Activated CD8-positive, alpha-beta T cell treated with anti-CD3 and anti-CD28 coated beads for 36 hours (primary cell): Measurements from ENCODE around the gene ZNF655. TPM values are rescaled to one million over a fixed set of nuclear protein-coding genes. Genes with fewer than 3 reads are reported as not detected.

Source experiments
- ATAC-seq: fragments of 200-7000 bp; cut with Tn5 transposase; one replicate; pipeline ENCODE4 v1.10.0; 2021; ENCODE audit warnings: mild to moderate bottlenecking, moderate library complexity
- CTCF ChIA-PET: fragments of 350-600 bp; sonication (Branson Sonifier 250); formaldehyde crosslinking; loops from one replicate; lab custom pipeline; 2021; ENCODE audit warnings: antibody characterized with exemption; lab: Charles Lee
- POLR2A ChIA-PET: fragments of 350-600 bp; sonication (Branson Sonifier 250); formaldehyde crosslinking; loops from one replicate; lab custom pipeline; 2021; ENCODE audit warnings: antibody characterized with exemption; lab: Charles Lee
- DNase-seq: peaks from one replicate; pipeline ENCODE4 v3.0.0-alpha.2; 2020
- H3K27ac Mint-ChIP-seq: one replicate; pipeline ENCODE4 v1.8.0; 2021; ENCODE audit warnings: mild to moderate bottlenecking, mixed read lengths
- H3K27me3 Mint-ChIP-seq: one replicate; pipeline ENCODE4 v1.8.0; 2021; ENCODE audit warnings: mixed read lengths
- H3K36me3 Mint-ChIP-seq: one replicate; pipeline ENCODE4 v1.8.0; 2021; ENCODE audit warnings: low read depth, mixed read lengths
- H3K4me1 Mint-ChIP-seq: one replicate; pipeline ENCODE4 v1.8.0; 2021; ENCODE audit warnings: low read depth, mixed read lengths
- H3K4me3 Mint-ChIP-seq: one replicate; pipeline ENCODE4 v1.8.0; 2021; ENCODE audit warnings: mild to moderate bottlenecking, moderate library complexity, mixed read lengths
- H3K9me3 Mint-ChIP-seq: one replicate; pipeline ENCODE4 v1.8.0; 2021; ENCODE audit warnings: mixed read lengths
- intact Hi-C: fragments of 100-400 bp; cut with micrococcal nuclease; formaldehyde crosslinking; loops from one replicate; pipeline ENCODE4 v1.10.0; 2022
- total RNA-seq, 2 experiments: library from RNA; stranded (reverse); gene quantifications; one replicate each; pipeline ENCODE4 v1.2.3, GENCODE V29; 2021
- TF ChIP-seq, protein P1 (sequence below): fragments of 200-600 bp; IDR thresholded peaks from one replicate; pipeline ENCODE4 v1.8.0; 2022; ENCODE audit warnings: antibody characterized with exemption, mild to moderate bottlenecking

ZNF655 gene
- total RNA-seq, 2 experiments from 2014 or later: 63.0 to 65.2 TPM

DNA sequence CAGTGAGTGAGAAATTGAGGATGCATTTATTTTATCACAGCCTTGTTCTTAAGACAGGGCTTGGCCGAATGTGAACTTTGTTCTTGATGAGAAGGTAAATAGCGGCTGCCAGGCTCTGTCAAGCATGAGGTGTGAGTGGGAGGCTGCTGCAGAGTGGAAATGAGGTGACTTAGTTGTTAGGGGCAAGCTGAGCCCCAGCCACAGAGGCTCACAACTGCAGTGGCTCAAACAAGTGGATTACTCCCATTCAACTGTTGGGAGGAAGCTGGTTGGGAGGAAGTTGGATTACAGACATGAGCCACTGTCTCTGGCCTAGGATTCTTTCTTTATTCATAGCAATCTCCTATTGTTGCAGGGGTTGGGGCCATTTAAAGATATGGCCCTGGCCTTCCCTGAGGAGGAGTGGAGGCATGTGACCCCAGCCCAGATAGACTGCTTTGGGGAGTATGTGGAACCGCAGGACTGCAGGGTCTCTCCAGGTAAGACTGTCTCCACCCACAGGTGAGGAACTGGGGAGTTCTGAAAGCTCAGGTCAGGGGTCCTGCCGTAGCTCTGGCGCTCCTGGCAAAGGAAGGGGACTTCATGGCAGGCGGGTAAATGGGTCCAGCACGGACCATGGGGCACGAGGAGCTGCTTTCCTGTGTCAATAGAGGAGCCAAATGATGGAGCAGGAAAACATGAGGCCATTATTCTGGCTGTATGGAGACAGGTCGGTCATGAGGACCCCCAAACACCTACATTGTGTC lies 65.4 kb downstream of the ZNF655 start:
- peaks cover 83% of the 10 kb centered on the region for H3K4me1 Mint-ChIP-seq
- peak; percentile 84 for DNase-seq
- ChIA-PET POLR2A (interaction anchor here (0.9 to 2.5 kb wide), 17 partner anchors 8 to 459 kb away, joined by 3 to 19 read pairs (median 5); partner anchors contain the start of genes ATP5MF, FAM200A, TRIM4 and ZKSCAN1), CTCF (interaction anchor here (0.7 to 3.5 kb wide), 7 partner anchors 7 to 366 kb away, joined by 3 to 12 read pairs (median 3); partner anchors contain the start of gene ZSCAN25)
- intact Hi-C loops: no loop called here
- TF ChIP-seq, protein P1, sequence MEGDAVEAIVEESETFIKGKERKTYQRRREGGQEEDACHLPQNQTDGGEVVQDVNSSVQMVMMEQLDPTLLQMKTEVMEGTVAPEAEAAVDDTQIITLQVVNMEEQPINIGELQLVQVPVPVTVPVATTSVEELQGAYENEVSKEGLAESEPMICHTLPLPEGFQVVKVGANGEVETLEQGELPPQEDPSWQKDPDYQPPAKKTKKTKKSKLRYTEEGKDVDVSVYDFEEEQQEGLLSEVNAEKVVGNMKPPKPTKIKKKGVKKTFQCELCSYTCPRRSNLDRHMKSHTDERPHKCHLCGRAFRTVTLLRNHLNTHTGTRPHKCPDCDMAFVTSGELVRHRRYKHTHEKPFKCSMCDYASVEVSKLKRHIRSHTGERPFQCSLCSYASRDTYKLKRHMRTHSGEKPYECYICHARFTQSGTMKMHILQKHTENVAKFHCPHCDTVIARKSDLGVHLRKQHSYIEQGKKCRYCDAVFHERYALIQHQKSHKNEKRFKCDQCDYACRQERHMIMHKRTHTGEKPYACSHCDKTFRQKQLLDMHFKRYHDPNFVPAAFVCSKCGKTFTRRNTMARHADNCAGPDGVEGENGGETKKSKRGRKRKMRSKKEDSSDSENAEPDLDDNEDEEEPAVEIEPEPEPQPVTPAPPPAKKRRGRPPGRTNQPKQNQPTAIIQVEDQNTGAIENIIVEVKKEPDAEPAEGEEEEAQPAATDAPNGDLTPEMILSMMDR: no peak
- H3K27ac Mint-ChIP-seq: peak overlapping the region; percentile 100
- peak; percentile 52 for ATAC-seq
- no peaks in the 10 kb centered on the region for H3K27me3 Mint-ChIP-seq
- H3K4me3 Mint-ChIP-seq: peak overlapping the region; percentile 99
- no peaks in the 10 kb centered on the region for H3K9me3 Mint-ChIP-seq
- H3K36me3 Mint-ChIP-seq: peaks cover 91% of the 10 kb centered on the region

DNA sequence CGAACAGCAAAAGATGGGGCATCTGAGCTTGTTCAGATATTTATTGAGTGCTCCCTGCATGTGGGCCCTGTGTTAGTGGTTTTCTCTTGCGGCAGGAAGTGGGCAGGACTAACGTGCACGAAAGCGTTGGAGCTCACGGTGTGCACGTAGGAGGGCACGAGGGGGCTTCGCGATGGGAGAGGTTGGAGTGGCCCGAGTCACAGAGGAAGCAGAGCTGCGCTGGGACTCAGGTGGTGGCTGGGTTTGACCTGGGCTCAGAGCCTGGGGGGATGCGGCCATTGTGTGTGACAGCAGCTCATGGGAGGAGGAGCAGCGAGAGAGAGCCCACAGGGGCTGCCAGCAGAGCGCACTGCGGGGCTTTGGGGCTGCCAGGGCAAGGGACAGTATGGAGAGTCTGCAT lies 66.0 kb downstream of the ZNF655 start:
- Mint-ChIP-seq H3K4me3 (peak overlapping the region; percentile 99), H3K27me3 (no peaks in the 10 kb centered on the region), H3K4me1 (peaks cover 81% of the 10 kb centered on the region), H3K9me3 (no peaks in the 10 kb centered on the region), H3K36me3 (peaks cover 89% of the 10 kb centered on the region), H3K27ac (peak overlapping the region; percentile 100)
- POLR2A ChIA-PET: interaction anchor here (0.7 to 2.5 kb wide), 21 partner anchors 9 to 458 kb away, joined by 3 to 19 read pairs (median 4); partner anchors contain the start of genes ARPC1B, ATP5MF, FAM200A and TRIM4
- CTCF ChIA-PET: interaction anchor here (0.7 to 3.5 kb wide), 7 partner anchors 8 to 365 kb away, joined by 3 to 12 read pairs (median 3); partner anchors contain the start of gene ZSCAN25
- TF ChIP-seq, protein P1: no peak
- ATAC-seq (peak; percentile 76), DNase-seq (peak; percentile 96)
- intact Hi-C loops: no loop called here

- no peak for DNase-seq
- Mint-ChIP-seq H3K9me3 (no peaks in the 10 kb centered on the region), H3K27ac (peak overlapping the region; percentile 100), H3K4me3 (peak overlapping the region; percentile 99), H3K27me3 (no peaks in the 10 kb centered on the region), H3K4me1 (peaks cover 83% of the 10 kb centered on the region), H3K36me3 (peaks cover 90% of the 10 kb centered on the region)
- intact Hi-C loops: no loop called here
- ATAC-seq: no peak
- TF ChIP-seq, protein P1: no peak
- ChIA-PET CTCF (interaction anchor here (1.5 to 3.5 kb wide), 2 partner anchors 9 to 296 kb away, joined by 3 to 12 read pairs; partner anchors contain the start of gene ZSCAN25), POLR2A (interaction anchor here (1.0 to 2.5 kb wide), 9 partner anchors 8 to 391 kb away, joined by 3 to 19 read pairs (median 5); partner anchors contain the start of genes ARPC1B, ATP5MF, ZKSCAN1 and ZNF655)
Observed at GRCh38 chr7:99625321-99625720, 66.9 kb downstream of the ZNF655 start.

GRCh38 chr7:99625961-99626360 lies 67.5 kb downstream of the ZNF655 start:
- POLR2A ChIA-PET: interaction anchor here (2.5 kb wide), 1 partner anchor 67 kb away, joined by 19 read pairs; the partner anchor contains the start of gene ZNF655
- DNase-seq (no peak), ATAC-seq (no peak)
- TF ChIP-seq, protein P1: no peak
- peaks cover 91% of the 10 kb centered on the region for H3K36me3 Mint-ChIP-seq
- H3K27ac Mint-ChIP-seq: peak overlapping the region; percentile 100
- peak overlapping the region; percentile 99 for H3K4me3 Mint-ChIP-seq
- CTCF ChIA-PET: interaction anchor here (3.5 kb wide), 1 partner anchor 10 kb away, joined by 12 read pairs; the partner anchor contains the start of gene ZSCAN25
- H3K9me3 Mint-ChIP-seq: no peaks in the 10 kb centered on the region
- intact Hi-C loops: no loop called here
- H3K4me1 Mint-ChIP-seq: peaks cover 85% of the 10 kb centered on the region
- no peaks in the 10 kb centered on the region for H3K27me3 Mint-ChIP-seq

Other genes starting within 250 kb of the ZNF655 start
- gene ARPC1A, start 232.7 kb upstream of the ZNF655 start, total RNA-seq: 10 to 100 TPM; 45.4 to 45.8 TPM
- 100 to 1,000 TPM; 304 to 307 TPM for gene ARPC1B, start 183.9 kb upstream of the ZNF655 start, total RNA-seq
- 100 to 1,000 TPM; 160 TPM for gene PDAP1, start 150.0 kb upstream of the ZNF655 start, total RNA-seq
- 100 to 1,000 TPM; 118 to 124 TPM for gene BUD31, start 149.7 kb upstream of the ZNF655 start, total RNA-seq
- gene PTCD1, start 119.8 kb upstream of the ZNF655 start, total RNA-seq: 1 to 10 TPM; 7.2 to 8.2 TPM
- gene CPSF4, start 119.7 kb upstream of the ZNF655 start, total RNA-seq: 10 to 100 TPM; 62.3 to 64.6 TPM
- 100 to 1,000 TPM; 416 to 417 TPM for gene ATP5MF, start 92.5 kb upstream of the ZNF655 start, total RNA-seq
- 10 to 100 TPM; 18.8 to 19.1 TPM for gene ZNF789, start 85.8 kb upstream of the ZNF655 start, total RNA-seq
- 10 to 100 TPM; 25.9 to 28.0 TPM for gene ZNF394, start 58.4 kb upstream of the ZNF655 start, total RNA-seq
- gene ZKSCAN5, start 54.0 kb upstream of the ZNF655 start, total RNA-seq: 1 to 10 TPM; 7.6 to 7.9 TPM
- 1 to 10 TPM; 4.8 to 4.9 TPM for gene FAM200A, start 6.5 kb upstream of the ZNF655 start, total RNA-seq
- 1 to 10 TPM in 1 of 2 experiments, under 1 TPM in 1; 0.92 to 2.2 TPM for gene TMEM225B, start 39.6 kb downstream of the ZNF655 start, total RNA-seq
- 10 to 100 TPM; 31.8 to 35.8 TPM for gene ZSCAN25, start 58.3 kb downstream of the ZNF655 start, total RNA-seq
- not detected for gene CYP3A5, start 121.4 kb downstream of the ZNF655 start, total RNA-seq
- not detected for gene CYP3A7, start 176.6 kb downstream of the ZNF655 start, total RNA-seq
- gene CYP3A4, start 225.5 kb downstream of the ZNF655 start, total RNA-seq: not detected